ENCODE data around the gene HIC1. TPM values are rescaled to one million over a fixed set of nuclear protein-coding genes. Genes with fewer than 3 reads are reported as not detected.

Gene HIC1
- total and polyA plus RNA-seq, 2 donors (not counting 1 experiment from before 2014, with no cell fraction given), result 11.3 to 29.1 TPM

- no peaks in the 10 kb centered on the region for H3K9me3 ChIP-seq (ENCODE audit: control insufficient read depth, insufficient read depth, low read depth, low read length)
- H3K79me2 ChIP-seq (ENCODE audit: control insufficient read depth, insufficient read depth, low read length), result peaks cover 15% of the 10 kb centered on the region
- peaks cover 15% of the 10 kb centered on the region for H3K36me3 ChIP-seq (ENCODE audit: control insufficient read depth, insufficient read depth, low read length)
- peak overlapping the region; percentile 92 for H3K27ac ChIP-seq (ENCODE audit: insufficient read depth, low read length)
- H4K20me1 ChIP-seq (ENCODE audit: control insufficient read depth, extremely low read depth, insufficient read depth, low read length), result no peaks in the 10 kb centered on the region
- TF ChIP-seq CTCF (conservative IDR thresholded peaks at IDR 0.05 in 1 of 2, IDR thresholded peaks at IDR 0.05 in 1 of 2; ENCODE audit: low read depth in 1 of 2, low read length in 2 of 2) (no peak), EZH2 (IDR thresholded peaks at IDR 0.05; ENCODE audit: low read length, missing control alignments) (no peak)
- H2AFZ ChIP-seq (ENCODE audit: low read length), result no peak overlapping the region
- H3K4me2 ChIP-seq (ENCODE audit: extremely low read depth, insufficient read depth, low read length), result peak overlapping the region; percentile 97
- no peak for DNase-seq (ENCODE audit: low read depth in 2 of 2)
- no peak overlapping the region for H3K9ac ChIP-seq (ENCODE audit: insufficient read depth, low read length)
- H3K4me3 ChIP-seq (replicated peaks in 1 of 4; ENCODE audit: control extremely low read depth in 1 of 4, insufficient read depth in 1 of 4, low read depth in 3 of 4, low read length in 4 of 4), result peak overlapping the region in 3 of 4 experiments; percentile 23 to 83 (median 77)
- no peaks in the 10 kb centered on the region for H3K27me3 ChIP-seq (ENCODE audit: control insufficient read depth, insufficient read depth, low read length)
- peaks cover 16% of the 10 kb centered on the region for H3K4me1 ChIP-seq (ENCODE audit: control insufficient read depth, extremely low read depth, insufficient read depth, low read length)
Observed at GRCh38 chr17:2040942-2041560, 13.9 kb upstream of the HIC1 start.

GRCh38 chr17:2041561-2042389, 13.1 kb upstream of the HIC1 start, which contains the start of gene OVCA2:
Gene OVCA2 (plus strand): TSS chr17:2042022. CDS start chr17:2042048, 26 bp downstream.
- no peaks in the 10 kb centered on the region for H4K20me1 ChIP-seq (ENCODE audit: control insufficient read depth, extremely low read depth, insufficient read depth, low read length)
- H3K9ac ChIP-seq (ENCODE audit: insufficient read depth, low read length), result peak within 1 kb of the TSS; percentile 88
- no peaks in the 10 kb centered on the region for H3K27me3 ChIP-seq (ENCODE audit: control insufficient read depth, insufficient read depth, low read length)
- H3K4me2 ChIP-seq (ENCODE audit: extremely low read depth, insufficient read depth, low read length), result peak within 1 kb of the TSS; percentile 97
- TF ChIP-seq EZH2 (IDR thresholded peaks at IDR 0.05; ENCODE audit: low read length, missing control alignments), result no peak
- TF ChIP-seq CTCF (conservative IDR thresholded peaks at IDR 0.05 in 1 of 2, IDR thresholded peaks at IDR 0.05 in 1 of 2; ENCODE audit: low read depth in 1 of 2, low read length in 2 of 2), result peak; percentile 44 to 45
- H3K9me3 ChIP-seq (ENCODE audit: control insufficient read depth, insufficient read depth, low read depth, low read length), result no peaks in the 10 kb centered on the region
- peaks cover 10% of the 10 kb centered on the region for H3K36me3 ChIP-seq (ENCODE audit: control insufficient read depth, insufficient read depth, low read length)
- peaks cover 16% of the 10 kb centered on the region for H3K4me1 ChIP-seq (ENCODE audit: control insufficient read depth, extremely low read depth, insufficient read depth, low read length)
- peak within 1 kb of the TSS; percentile 76 for H2AFZ ChIP-seq (ENCODE audit: low read length)
- peak; percentile 91 to 93 for DNase-seq (ENCODE audit: low read depth in 2 of 2)
- peak within 1 kb of the TSS; percentile 77 to 89 (median 80) for H3K4me3 ChIP-seq (replicated peaks in 1 of 4; ENCODE audit: control extremely low read depth in 1 of 4, insufficient read depth in 1 of 4, low read depth in 3 of 4, low read length in 4 of 4)
- peak within 1 kb of the TSS; percentile 92 for H3K27ac ChIP-seq (ENCODE audit: insufficient read depth, low read length)
- H3K79me2 ChIP-seq (ENCODE audit: control insufficient read depth, insufficient read depth, low read length), result peaks cover 15% of the 10 kb centered on the region

GRCh38 chr17:2042390-2042847, 12.5 kb upstream of the HIC1 start:
- peak overlapping the region; percentile 41 for H2AFZ ChIP-seq (ENCODE audit: low read length)
- peak in 1 of 2 donors; percentile 47 for DNase-seq (ENCODE audit: low read depth in 2 of 2)
- peaks cover 16% of the 10 kb centered on the region for H3K4me1 ChIP-seq (ENCODE audit: control insufficient read depth, extremely low read depth, insufficient read depth, low read length)
- TF ChIP-seq EZH2 (IDR thresholded peaks at IDR 0.05; ENCODE audit: low read length, missing control alignments), result no peak
- TF ChIP-seq CTCF (conservative IDR thresholded peaks at IDR 0.05 in 1 of 2, IDR thresholded peaks at IDR 0.05 in 1 of 2; ENCODE audit: low read depth in 1 of 2, low read length in 2 of 2), result peak in 1 of 2 donors; percentile 46
- H4K20me1 ChIP-seq (ENCODE audit: control insufficient read depth, extremely low read depth, insufficient read depth, low read length), result no peaks in the 10 kb centered on the region
- peak overlapping the region; percentile 97 for H3K4me2 ChIP-seq (ENCODE audit: extremely low read depth, insufficient read depth, low read length)
- H3K27ac ChIP-seq (ENCODE audit: insufficient read depth, low read length), result peak overlapping the region; percentile 92
- no peaks in the 10 kb centered on the region for H3K27me3 ChIP-seq (ENCODE audit: control insufficient read depth, insufficient read depth, low read length)
- peak overlapping the region; percentile 77 to 89 (median 80) for H3K4me3 ChIP-seq (replicated peaks in 1 of 4; ENCODE audit: control extremely low read depth in 1 of 4, insufficient read depth in 1 of 4, low read depth in 3 of 4, low read length in 4 of 4)
- no peaks in the 10 kb centered on the region for H3K9me3 ChIP-seq (ENCODE audit: control insufficient read depth, insufficient read depth, low read depth, low read length)
- H3K79me2 ChIP-seq (ENCODE audit: control insufficient read depth, insufficient read depth, low read length), result peaks cover 15% of the 10 kb centered on the region
- H3K36me3 ChIP-seq (ENCODE audit: control insufficient read depth, insufficient read depth, low read length), result peaks cover 9% of the 10 kb centered on the region
- peak overlapping the region; percentile 88 for H3K9ac ChIP-seq (ENCODE audit: insufficient read depth, low read length)
